Astrocyte (in vitro differentiated cells and primary cell): ENCODE results near the gene FASN. TPM values are rescaled to one million over a fixed set of nuclear protein-coding genes. Genes with fewer than 3 reads are reported as not detected.
"Not testable (repeated sequence)": the region's sequence is repeated elsewhere in the genome, so short reads cannot be mapped to it uniquely, and the experiment has no call there.

Experiments
- DNase-seq: peaks from one replicate; pipeline ENCODE4 v3.0.0-alpha.2; 2010; ENCODE audit warnings: low read depth
- FAIRE-seq: peaks from 2 replicates; lab custom pipeline; 2011; peaks lifted over from hg19 to GRCh38; lab: Jason Lieb, UNC
- H2AFZ ChIP-seq: 2 replicates; pipeline ENCODE4 v1.6.0; 2012; ENCODE audit warnings: low read depth, low read length, inconsistent platforms
- H3K27ac ChIP-seq: 2 replicates; pipeline ENCODE4 v1.5.1; 2011; ENCODE audit warnings: low read depth, low read length, inconsistent platforms
- H3K27me3 ChIP-seq: 2 replicates; pipeline ENCODE4 v1.6.0; 2011; ENCODE audit warnings: low read length, inconsistent platforms; ENCODE audit not compliant: insufficient read depth
- H3K36me3 ChIP-seq: 2 replicates; pipeline ENCODE4 v1.5.1; 2011; ENCODE audit warnings: low read length, inconsistent platforms; ENCODE audit not compliant: insufficient read depth
- H3K4me1 ChIP-seq: 2 replicates; pipeline ENCODE4 v1.5.1; 2011; ENCODE audit warnings: low read length, inconsistent platforms; ENCODE audit not compliant: insufficient read depth
- H3K4me2 ChIP-seq: 2 replicates; pipeline ENCODE4 v1.6.0; 2012; ENCODE audit warnings: low read length, inconsistent platforms
- H3K4me3 ChIP-seq: 2 replicates; pipeline ENCODE4 v1.5.1; 2011; ENCODE audit warnings: low read depth, mild to moderate bottlenecking, low read length, inconsistent platforms; ENCODE audit not compliant: insufficient read depth
- H3K79me2 ChIP-seq: 2 replicates; pipeline ENCODE4 v1.6.0; 2012; ENCODE audit warnings: mild to moderate bottlenecking, low read length, inconsistent platforms; ENCODE audit not compliant: insufficient read depth
- H3K9ac ChIP-seq: 2 replicates; pipeline ENCODE4 v1.6.0; 2012; ENCODE audit warnings: mild to moderate bottlenecking, low read length, inconsistent platforms
- H3K9me3 ChIP-seq: 2 replicates; pipeline ENCODE4 v1.5.1; 2012; ENCODE audit warnings: low read depth, mild to moderate bottlenecking, low read length, inconsistent platforms; ENCODE audit not compliant: insufficient read depth
- H4K20me1 ChIP-seq: 2 replicates; pipeline ENCODE4 v1.6.0; 2012; ENCODE audit warnings: low read length, inconsistent platforms; ENCODE audit not compliant: insufficient read depth
- H3K27ac Mint-ChIP-seq: one replicate; pipeline ENCODE4 v1.8.0; 2021; ENCODE audit warnings: mild to moderate bottlenecking, mixed read lengths; ENCODE audit not compliant: unreplicated experiment
- H3K27me3 Mint-ChIP-seq: one replicate; pipeline ENCODE4 v1.8.0; 2021; ENCODE audit warnings: low read depth, mixed read lengths; ENCODE audit not compliant: unreplicated experiment
- H3K36me3 Mint-ChIP-seq: one replicate; pipeline ENCODE4 v1.8.0; 2021; ENCODE audit warnings: low read depth, mixed read lengths; ENCODE audit not compliant: unreplicated experiment
- H3K4me1 Mint-ChIP-seq: one replicate; pipeline ENCODE4 v1.8.0; 2021; ENCODE audit warnings: low read depth, mixed read lengths; ENCODE audit not compliant: unreplicated experiment
- H3K4me3 Mint-ChIP-seq: one replicate; pipeline ENCODE4 v1.8.0; 2021; ENCODE audit warnings: mild to moderate bottlenecking, moderate library complexity, mixed read lengths; ENCODE audit not compliant: unreplicated experiment
- H3K9me3 Mint-ChIP-seq: one replicate; pipeline ENCODE4 v1.8.0; 2021; ENCODE audit warnings: mild to moderate bottlenecking, mixed read lengths; ENCODE audit not compliant: unreplicated experiment
- EZH2 ChIP-seq: IDR thresholded peaks from 2 replicates; pipeline ENCODE4 v1.6.1; 2012; ENCODE audit warnings: mild to moderate bottlenecking, low read length, inconsistent platforms; ENCODE audit not compliant: insufficient read depth
- total RNA-seq: library from RNA; stranded (reverse); gene quantifications from 2 replicates; pipeline ENCODE4 v1.2.1, GENCODE V29; 2021
- TF ChIP-seq, protein P1 (sequence below): IDR thresholded peaks from 2 replicates; pipeline ENCODE4 v1.5.1; 2011; ENCODE audit warnings: low read depth, mild to moderate bottlenecking, inconsistent platforms, low read length, moderate library complexity; ENCODE audit not compliant: insufficient read depth

FASN gene
- total RNA-seq, 1 donor from 2014 or later: 203 TPM

DNA sequence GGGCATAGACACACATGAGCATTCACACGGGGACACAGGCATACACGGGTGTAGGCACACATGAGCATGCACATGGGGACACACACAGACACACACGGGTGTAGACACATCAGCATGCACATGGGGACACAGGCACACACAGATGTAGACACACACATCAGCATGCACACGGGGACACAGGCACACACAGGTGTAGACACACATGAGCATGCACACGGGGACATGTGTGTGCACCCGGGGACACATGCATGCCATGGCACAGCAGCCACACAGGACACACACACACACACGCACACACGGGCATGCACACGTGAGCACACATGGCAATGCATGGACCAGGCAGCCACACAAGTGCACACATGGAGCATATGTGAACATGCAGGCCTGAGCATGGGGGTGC is 55.4 kb downstream of the FASN start:
- no peak overlapping the region for H3K9ac ChIP-seq
- H3K9me3 Mint-ChIP-seq: peaks cover 2% of the 10 kb centered on the region
- no peak for FAIRE-seq

DNA sequence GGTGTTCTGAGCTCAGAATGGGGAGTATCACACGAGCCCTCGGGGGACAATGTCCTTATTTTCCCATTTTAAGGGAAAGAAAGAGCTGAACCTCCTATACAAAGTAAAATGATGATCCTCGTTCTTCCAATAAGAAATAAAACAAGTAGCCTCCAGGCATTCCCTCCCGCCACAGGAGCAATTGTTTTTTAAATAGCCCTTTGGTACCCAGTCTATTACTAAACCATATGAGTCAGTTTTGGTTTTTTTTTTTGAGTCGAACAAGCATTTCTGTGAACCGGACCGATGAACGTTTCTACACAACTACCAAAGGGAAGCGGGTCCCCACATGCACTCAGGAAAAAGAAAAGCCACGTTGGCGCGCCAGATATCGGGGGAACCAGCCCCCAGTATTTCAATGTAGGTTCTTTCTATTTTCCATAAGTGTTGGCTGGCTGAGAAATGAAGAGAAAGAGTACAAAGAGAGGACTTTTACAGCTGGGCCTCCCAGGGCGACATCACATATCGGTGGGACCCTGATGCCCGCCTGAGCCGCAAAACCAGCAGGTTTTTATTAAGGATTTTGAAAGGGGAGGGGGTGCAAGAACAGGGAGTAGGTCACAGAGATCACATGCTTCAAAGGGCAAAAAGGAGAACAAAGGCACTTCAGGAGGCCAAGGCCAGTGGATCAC is 56.8 kb downstream of the FASN start:
- Histone ChIP-seq H3K9ac (no peak overlapping the region), H3K9me3 (no peaks in the 10 kb centered on the region), H3K4me1 (peaks cover 5% of the 10 kb centered on the region), H3K27ac (no peak overlapping the region), H2AFZ (no peak overlapping the region), H3K4me3 (no peak overlapping the region), H3K27me3 (no peaks in the 10 kb centered on the region), H3K36me3 (no peaks in the 10 kb centered on the region), H4K20me1 (peaks cover 3% of the 10 kb centered on the region), H3K79me2 (peaks cover 6% of the 10 kb centered on the region), H3K4me2 (no peak overlapping the region)
- Mint-ChIP-seq H3K27me3 (peaks cover 2% of the 10 kb centered on the region), H3K27ac (no peak overlapping the region), H3K4me1 (peaks cover 2% of the 10 kb centered on the region), H3K9me3 (peaks cover 2% of the 10 kb centered on the region), H3K36me3 (no peaks in the 10 kb centered on the region), H3K4me3 (no peak overlapping the region)
- FAIRE-seq (no peak), DNase-seq (no peak)
- no peak for TF ChIP-seq EZH2
- TF ChIP-seq, protein P1, sequence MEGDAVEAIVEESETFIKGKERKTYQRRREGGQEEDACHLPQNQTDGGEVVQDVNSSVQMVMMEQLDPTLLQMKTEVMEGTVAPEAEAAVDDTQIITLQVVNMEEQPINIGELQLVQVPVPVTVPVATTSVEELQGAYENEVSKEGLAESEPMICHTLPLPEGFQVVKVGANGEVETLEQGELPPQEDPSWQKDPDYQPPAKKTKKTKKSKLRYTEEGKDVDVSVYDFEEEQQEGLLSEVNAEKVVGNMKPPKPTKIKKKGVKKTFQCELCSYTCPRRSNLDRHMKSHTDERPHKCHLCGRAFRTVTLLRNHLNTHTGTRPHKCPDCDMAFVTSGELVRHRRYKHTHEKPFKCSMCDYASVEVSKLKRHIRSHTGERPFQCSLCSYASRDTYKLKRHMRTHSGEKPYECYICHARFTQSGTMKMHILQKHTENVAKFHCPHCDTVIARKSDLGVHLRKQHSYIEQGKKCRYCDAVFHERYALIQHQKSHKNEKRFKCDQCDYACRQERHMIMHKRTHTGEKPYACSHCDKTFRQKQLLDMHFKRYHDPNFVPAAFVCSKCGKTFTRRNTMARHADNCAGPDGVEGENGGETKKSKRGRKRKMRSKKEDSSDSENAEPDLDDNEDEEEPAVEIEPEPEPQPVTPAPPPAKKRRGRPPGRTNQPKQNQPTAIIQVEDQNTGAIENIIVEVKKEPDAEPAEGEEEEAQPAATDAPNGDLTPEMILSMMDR: no peak

More for the DNA sequence above, 55.4 kb downstream of the FASN start:
- Histone ChIP-seq H3K79me2 (no peaks in the 10 kb centered on the region), H3K36me3 (no peaks in the 10 kb centered on the region), H3K4me3 (no peak overlapping the region), H3K4me1 (no peaks in the 10 kb centered on the region), H3K27ac (no peak overlapping the region), H3K27me3 (no peaks in the 10 kb centered on the region), H4K20me1 (no peaks in the 10 kb centered on the region), H2AFZ (no peak overlapping the region), H3K9me3 (no peaks in the 10 kb centered on the region), H3K4me2 (no peak overlapping the region)
- no peak for TF ChIP-seq EZH2
- TF ChIP-seq, protein P1: no peak
- H3K27ac Mint-ChIP-seq: no peak overlapping the region
- peak overlapping the region; percentile 68 for H3K4me3 Mint-ChIP-seq
- H3K36me3 Mint-ChIP-seq: peaks cover 9% of the 10 kb centered on the region
- H3K4me1 Mint-ChIP-seq: peaks cover 2% of the 10 kb centered on the region
- H3K27me3 Mint-ChIP-seq: peaks cover 2% of the 10 kb centered on the region
- DNase-seq: no peak

DNA sequence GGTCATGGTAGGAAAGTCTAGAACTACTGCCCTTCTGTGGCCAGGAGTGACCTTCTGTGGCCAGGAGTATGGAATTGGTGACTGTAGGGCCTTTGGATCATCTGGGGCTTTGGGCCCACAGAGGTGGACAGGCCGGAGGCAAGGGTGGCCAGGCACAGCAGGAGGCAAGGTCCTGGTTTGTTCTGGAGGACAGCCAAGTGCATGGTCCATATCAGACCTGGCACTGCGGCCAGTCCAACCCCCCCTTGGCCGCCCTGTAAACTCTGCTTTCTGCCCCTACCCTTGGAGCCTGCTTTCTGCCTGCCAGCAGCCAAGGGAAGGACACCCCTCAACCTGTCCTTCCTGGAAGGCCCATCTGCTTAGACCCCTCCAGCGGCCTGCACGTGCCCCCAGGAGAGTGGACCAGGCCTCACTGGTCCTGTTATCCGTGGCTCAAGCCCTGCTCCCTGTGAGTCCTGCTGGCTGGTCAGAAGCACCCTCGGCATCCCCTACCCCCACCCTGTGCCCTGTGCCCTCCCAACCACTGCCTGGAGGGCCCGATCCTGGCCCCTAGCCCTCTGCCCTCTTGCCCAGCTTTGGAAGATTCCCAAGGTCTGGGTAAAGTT is 58.2 kb downstream of the FASN start:
- Mint-ChIP-seq H3K27me3 (peaks cover 2% of the 10 kb centered on the region), H3K36me3 (peaks cover 7% of the 10 kb centered on the region), H3K27ac (peak overlapping the region; percentile 44), H3K9me3 (peaks cover 2% of the 10 kb centered on the region), H3K4me3 (no peak overlapping the region), H3K4me1 (peaks cover 2% of the 10 kb centered on the region)
- Histone ChIP-seq H2AFZ (no peak overlapping the region), H3K79me2 (peaks cover 10% of the 10 kb centered on the region), H4K20me1 (peaks cover 3% of the 10 kb centered on the region), H3K4me2 (no peak overlapping the region), H3K36me3 (no peaks in the 10 kb centered on the region), H3K9me3 (no peaks in the 10 kb centered on the region), H3K27me3 (no peaks in the 10 kb centered on the region), H3K9ac (no peak overlapping the region), H3K4me1 (peaks cover 8% of the 10 kb centered on the region), H3K27ac (no peak overlapping the region), H3K4me3 (no peak overlapping the region)
- no peak for DNase-seq
- FAIRE-seq: no peak
- TF ChIP-seq, protein P1: no peak
- no peak for TF ChIP-seq EZH2

DNA sequence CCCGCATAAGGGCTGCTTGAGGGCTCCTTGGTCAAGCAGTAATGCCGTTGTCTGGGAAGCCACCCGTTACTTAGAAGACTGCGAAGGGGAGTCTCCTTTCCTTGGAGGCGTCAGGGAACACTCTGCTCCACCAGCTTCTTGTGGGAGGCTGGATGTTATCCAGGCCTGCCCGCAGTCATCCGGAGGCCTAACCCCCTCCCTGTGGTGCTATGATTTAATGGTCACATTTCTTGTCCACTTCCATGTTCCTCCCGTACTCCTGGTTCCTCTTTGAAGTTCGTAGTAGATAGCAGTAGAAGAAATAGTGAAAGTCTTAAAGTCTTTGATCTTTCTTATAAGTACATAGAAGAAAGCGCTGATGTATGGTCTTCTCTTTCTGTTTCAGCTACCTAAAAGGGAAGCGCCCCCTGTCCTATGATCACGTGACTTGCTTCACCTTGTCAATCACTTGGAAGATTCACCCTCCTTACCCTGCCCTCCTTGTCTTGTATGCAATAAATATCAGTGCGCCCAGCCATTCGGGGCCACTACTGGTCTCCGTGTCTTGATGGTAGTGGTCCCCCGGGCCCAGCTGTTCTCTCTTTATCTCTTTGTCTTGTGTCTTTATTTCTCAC is 59.1 kb downstream of the FASN start:
- not testable (repeated sequence) for FAIRE-seq, H3K9ac ChIP-seq, H3K36me3 ChIP-seq, H3K9me3 ChIP-seq, H4K20me1 ChIP-seq, H3K27ac ChIP-seq, H3K4me1 ChIP-seq, H3K4me3 ChIP-seq, H3K9me3 Mint-ChIP-seq, H3K79me2 ChIP-seq, H3K27me3 Mint-ChIP-seq, H3K27me3 ChIP-seq, DNase-seq, H3K4me1 Mint-ChIP-seq, H3K4me2 ChIP-seq, H3K27ac Mint-ChIP-seq, H2AFZ ChIP-seq
- Mint-ChIP-seq H3K4me3 (peak overlapping the region; percentile 20), H3K36me3 (peaks cover 11% of the 10 kb centered on the region)
